Measurements from ENCODE around the gene GPC4.
A peak's percentile ranks its signal among the peaks of the same experiment; 100 is the strongest.

GPC4 gene

GRCh38 chrX:133415276-133416105 is at the start of gene GPC4:
Gene GPC4 (minus strand): TSS chrX:133415489. CDS start chrX:133414965, 524 bp downstream.
- DNase-seq (ENCODE audit: low spot score) = peak; percentile 42

- DNase-seq (ENCODE audit: low spot score) = no peak
Measured at GRCh38 chrX:133461231-133461630, 45.9 kb upstream of the GPC4 start.

- no peak for DNase-seq (ENCODE audit: low spot score)
Measured at GRCh38 chrX:133454924-133455323, 39.6 kb upstream of the GPC4 start.

GRCh38 chrX:133454491-133454914 is 39.2 kb upstream of the GPC4 start:
- no peak for DNase-seq (ENCODE audit: low spot score)

- no peak for DNase-seq (ENCODE audit: low spot score)
Measured at GRCh38 chrX:133448512-133449076, 33.3 kb upstream of the GPC4 start.

- no peak for DNase-seq (ENCODE audit: low spot score)
Measured at GRCh38 chrX:133444952-133445831, 29.9 kb upstream of the GPC4 start.

- DNase-seq (ENCODE audit: low spot score) = no peak
Measured at GRCh38 chrX:133444196-133444595, 28.9 kb upstream of the GPC4 start.

- DNase-seq (ENCODE audit: low spot score) = no peak
Measured at GRCh38 chrX:133440797-133441163, 25.5 kb upstream of the GPC4 start.

GRCh38 chrX:133440081-133440796 is 24.9 kb upstream of the GPC4 start:
- no peak for DNase-seq (ENCODE audit: low spot score)

- no peak for DNase-seq (ENCODE audit: low spot score)
Measured at GRCh38 chrX:133437766-133438165, 22.5 kb upstream of the GPC4 start.

- no peak for DNase-seq (ENCODE audit: low spot score)
Measured at GRCh38 chrX:133437356-133437755, 22.1 kb upstream of the GPC4 start.

- DNase-seq (ENCODE audit: low spot score) = no peak
Measured at GRCh38 chrX:133435544-133436124, 20.3 kb upstream of the GPC4 start.

GRCh38 chrX:133434197-133434820 is 19.0 kb upstream of the GPC4 start:
- DNase-seq (ENCODE audit: low spot score) = no peak

- DNase-seq (ENCODE audit: low spot score) = no peak
Measured at GRCh38 chrX:133419911-133420310, 4.6 kb upstream of the GPC4 start.

GRCh38 chrX:133418588-133418987 is 3.3 kb upstream of the GPC4 start:
- no peak for DNase-seq (ENCODE audit: low spot score)

- no peak for DNase-seq (ENCODE audit: low spot score)
Measured at GRCh38 chrX:133417364-133417763, 2.1 kb upstream of the GPC4 start.

- no peak for DNase-seq (ENCODE audit: low spot score)
Measured at GRCh38 chrX:133414406-133415275, 648 bp downstream of the GPC4 start.

GRCh38 chrX:133413218-133413925 is 1.9 kb downstream of the GPC4 start:
- DNase-seq (ENCODE audit: low spot score) = no peak

GRCh38 chrX:133412665-133413064 is 2.6 kb downstream of the GPC4 start:
- DNase-seq (ENCODE audit: low spot score) = no peak

- DNase-seq (ENCODE audit: low spot score) = no peak
Measured at GRCh38 chrX:133412246-133412645, 3.0 kb downstream of the GPC4 start.

All from Ammon's horn (tissue), 1 donor.